SK-N-SH (cell line): ENCODE data around the gene CDH4. TPM values are rescaled to one million over a fixed set of nuclear protein-coding genes. Genes with fewer than 3 reads are reported as not detected.

Experiments
- CTCF ChIA-PET: fragments of 300-600, 350-600 bp; formaldehyde crosslinking; extraction: SDS; loops from one replicate; lab custom pipeline; 2021; lab: Yijun Ruan, JAX
- POLR2A ChIA-PET: fragments of 350-600 bp; sonication (Branson Sonifier 250); formaldehyde crosslinking; extraction: SDS; loops from one replicate; lab custom pipeline; 2020; ENCODE audit warnings: antibody characterized with exemption, inconsistent platforms; lab: Yijun Ruan, JAX
- DNase-seq: peaks from one replicate; pipeline ENCODE4 v3.0.0; 2012
- H2AFZ ChIP-seq: fragments of 200-600 bp; sonication (generic); 2 replicates; pipeline ENCODE4 v1.8.1; 2016; ENCODE audit warnings: antibody characterized with exemption, mild to moderate bottlenecking, low read depth
- H3F3A ChIP-seq: fragments of 200-600 bp; sonication (generic); replicated peaks from 2 replicates; pipeline ENCODE3; 2016; ENCODE audit warnings: antibody characterized with exemption, mild to moderate bottlenecking; ENCODE audit not compliant: insufficient read depth
- H3K27ac ChIP-seq, 2 experiments: fragments of 200-500 bp in 1 of 2; fragments of 200-600 bp in 1 of 2; sonication (Bioruptor generic) in 1 of 2; sonication (generic), shearing (Covaris generic) in 1 of 2; 2 replicates each; pipeline versions ENCODE4 v1.5.1 to v1.6.1; 2014 to 2016; ENCODE audit warnings: low read depth in 2 of 2, inconsistent platforms in 1 of 2, low read length in 1 of 2, mild to moderate bottlenecking in 1 of 2, mixed read lengths in 1 of 2
- H3K27me3 ChIP-seq: fragments of 200-600 bp; sonication (generic), shearing (Covaris generic); 2 replicates; pipeline ENCODE4 v1.6.1; 2016; ENCODE audit warnings: mixed run types; ENCODE audit not compliant: insufficient read depth
- H3K36me3 ChIP-seq, 2 experiments: fragments of 200-500 bp in 1 of 2; fragments of 200-600 bp in 1 of 2; sonication (Bioruptor generic) in 1 of 2; sonication (generic) in 1 of 2; replicated peaks in 1 of 2; 2 replicates each; pipeline versions ENCODE3 to v1.5.1; 2014 to 2016; ENCODE audit warnings: low read length in 1 of 2, mild to moderate bottlenecking in 1 of 2; ENCODE audit not compliant: insufficient read depth in 2 of 2, control insufficient read depth in 1 of 2
- H3K4me1 ChIP-seq, 2 experiments: fragments of 200-500 bp in 1 of 2; fragments of 200-600 bp in 1 of 2; sonication (Bioruptor generic) in 1 of 2; sonication (generic), shearing (Covaris generic) in 1 of 2; 2 replicates each; pipeline versions ENCODE4 v1.5.1 to v1.6.1; 2014 to 2016; ENCODE audit warnings: low read depth in 1 of 2, low read length in 1 of 2, mixed run types in 1 of 2; ENCODE audit not compliant: insufficient read depth in 2 of 2, control insufficient read depth in 1 of 2
- H3K4me2 ChIP-seq: fragments of 200-600 bp; sonication (generic), shearing (Covaris generic); 2 replicates; pipeline ENCODE4 v1.6.1; 2017; ENCODE audit warnings: mixed run types
- H3K4me3 ChIP-seq, 2 experiments: fragments of 200-500 bp in 1 of 2; fragments of 200-600 bp in 1 of 2; sonication (Bioruptor generic) in 1 of 2; sonication (generic), shearing (Covaris generic) in 1 of 2; 2 replicates each; pipeline versions ENCODE4 v1.5.1 to v1.8.1; 2014 to 2016; ENCODE audit warnings: low read depth in 2 of 2, inconsistent platforms in 1 of 2, low read length in 1 of 2, mild to moderate bottlenecking in 1 of 2, mixed read lengths in 1 of 2, moderate library complexity in 1 of 2
- H3K79me2 ChIP-seq: fragments of 200-600 bp; sonication (generic); 2 replicates; pipeline ENCODE4 v1.8.1; 2017; ENCODE audit warnings: mild to moderate bottlenecking; ENCODE audit not compliant: insufficient read depth
- H3K9ac ChIP-seq: fragments of 200-600 bp; sonication (generic); 2 replicates; pipeline ENCODE4 v1.6.1; 2017; ENCODE audit warnings: mixed run types
- H3K9me2 ChIP-seq: fragments of 200-600 bp; sonication (generic); 2 replicates; pipeline ENCODE4 v1.6.1; 2017; ENCODE audit warnings: mixed run types
- H3K9me3 ChIP-seq: fragments of 200-600 bp; sonication (generic); 2 replicates; pipeline ENCODE4 v1.6.1; 2017; ENCODE audit warnings: mixed run types, mild to moderate bottlenecking, moderate library complexity
- H4K20me1 ChIP-seq: fragments of 200-600 bp; sonication (generic); 2 replicates; pipeline ENCODE4 v1.6.1; 2017; ENCODE audit warnings: mild to moderate bottlenecking, mixed run types; ENCODE audit not compliant: insufficient read depth
- CHD2 ChIP-seq: fragments of 150-350 bp; IDR thresholded peaks from 2 replicates; pipeline ENCODE4 v1.6.1; 2018; ENCODE audit warnings: low read length; ENCODE audit not compliant: partially characterized antibody
- EP300 ChIP-seq, 2 experiments: IDR thresholded peaks; 2 replicates each; pipeline versions ENCODE4 v1.4.0 to v1.6.1; 2012; ENCODE audit warnings: borderline replicate concordance in 1 of 2, low read depth in 1 of 2, low read length in 1 of 2
- FOSL2 ChIP-seq: IDR thresholded peaks from 2 replicates; pipeline ENCODE4 v1.4.0; 2012; ENCODE audit warnings: low read depth, mild to moderate bottlenecking, moderate library complexity, borderline replicate concordance
- FOXJ3 ChIP-seq: sonication (generic); formaldehyde crosslinking; IDR thresholded peaks from 2 replicates; pipeline ENCODE4 v1.5.1; 2020; ENCODE audit warnings: mild to moderate bottlenecking, missing genetic modification reagents
- FOXM1 ChIP-seq: IDR thresholded peaks from 2 replicates; pipeline ENCODE4 v1.4.0; 2012; ENCODE audit warnings: low read depth, mild to moderate bottlenecking
- GABPA ChIP-seq: IDR thresholded peaks from 2 replicates; pipeline ENCODE4 v1.4.0; 2012; ENCODE audit warnings: low read depth, mild to moderate bottlenecking
- GATA2 ChIP-seq: sonication (generic); formaldehyde crosslinking; IDR thresholded peaks from 2 replicates; pipeline ENCODE4 v1.5.0; 2020; ENCODE audit warnings: mild to moderate bottlenecking, missing genetic modification reagents
- IRF3 ChIP-seq: fragments of 150-350 bp; IDR thresholded peaks from 2 replicates; pipeline ENCODE4 v1.6.1; 2016; ENCODE audit warnings: mild to moderate bottlenecking, low read depth, low read length
- JUND ChIP-seq: IDR thresholded peaks from 2 replicates; pipeline ENCODE4 v1.4.0; 2012
- MXI1 ChIP-seq: IDR thresholded peaks from 2 replicates; pipeline ENCODE4 v1.6.1; 2012; ENCODE audit warnings: mild to moderate bottlenecking, low read depth, low read length, improper control_type of control experiment
- POLR2AphosphoS5 ChIP-seq: IDR thresholded peaks from 2 replicates; pipeline ENCODE4 v1.6.1; 2012; ENCODE audit warnings: low read depth, low read length
- RAD21 ChIP-seq: IDR thresholded peaks from 2 replicates; pipeline ENCODE4 v1.6.1; 2012; ENCODE audit warnings: mild to moderate bottlenecking, low read length
- RFX5 ChIP-seq: IDR thresholded peaks from 2 replicates; pipeline ENCODE4 v1.6.1; 2012; ENCODE audit warnings: mild to moderate bottlenecking, improper control_type of control experiment, low read length
- RXRA ChIP-seq: IDR thresholded peaks from 2 replicates; pipeline ENCODE4 v1.4.0; 2012; ENCODE audit warnings: low read depth, mild to moderate bottlenecking, borderline replicate concordance
- SMC3 ChIP-seq: IDR thresholded peaks from 2 replicates; pipeline ENCODE4 v1.6.1; 2012; ENCODE audit warnings: low read depth, low read length, improper control_type of control experiment
- TAF1 ChIP-seq: IDR thresholded peaks from 2 replicates; pipeline ENCODE4 v1.6.1; 2012; ENCODE audit warnings: low read depth, mild to moderate bottlenecking, low read length, moderate library complexity, borderline replicate concordance
- TCF12 ChIP-seq: IDR thresholded peaks from 2 replicates; pipeline ENCODE4 v1.4.0; 2012
- TEAD4 ChIP-seq: IDR thresholded peaks from 2 replicates; pipeline ENCODE4 v1.4.0; 2012; ENCODE audit warnings: mild to moderate bottlenecking, borderline replicate concordance; ENCODE audit not compliant: insufficient read depth
- YY1 ChIP-seq: IDR thresholded peaks from 2 replicates; pipeline ENCODE4 v1.4.0; 2012; ENCODE audit warnings: low read depth, mild to moderate bottlenecking
- ZBTB33 ChIP-seq: IDR thresholded peaks from 2 replicates; pipeline ENCODE4 v1.4.0; 2012; ENCODE audit warnings: low read depth, borderline replicate concordance
- WGBS: methylation state at CpG from one replicate; pipeline ENCODE4 v1.1.6; 2017; ENCODE audit warnings: low lambda C conversion rate; 5-methylcytosine and 5-hydroxymethylcytosine counted together
- polyA plus RNA-seq, 3 experiments: library from polyadenylated mRNA; depleted of rRNA; stranded (reverse); fragments of >200 nt; gene quantifications; 2 replicates each; pipeline ENCODE4 v1.2.3, GENCODE V29; 2012

CDH4 gene
- polyA plus RNA-seq, 1 of the 3 experiments (the other 2 are of a cell fraction) = not detected

GRCh38 chr20:61222699-61223098 is 29.4 kb upstream of the CDH4 start (continued):
- TF ChIP-seq GATA2 (CRISPR knock-in tag) = no peak

GRCh38 chr20:61223121-61223520 is 28.9 kb upstream of the CDH4 start:
- H3K9me2 ChIP-seq = no peaks in the 10 kb centered on the region
- H3K27ac ChIP-seq = no peak overlapping the region
- no peaks in the 10 kb centered on the region for H3K9me3 ChIP-seq
- no peak overlapping the region for H3K9ac ChIP-seq
- no peaks in the 10 kb centered on the region for H3K4me1 ChIP-seq
- H4K20me1 ChIP-seq = no peaks in the 10 kb centered on the region
- H3K4me3 ChIP-seq = no peak overlapping the region
- no peak overlapping the region for H2AFZ ChIP-seq
- no peaks in the 10 kb centered on the region for H3K36me3 ChIP-seq
- WGBS = 67% methylated on average over 10 of the region's 10 CpGs
- H3K4me2 ChIP-seq = no peak overlapping the region
- no peak for TF ChIP-seq YY1
- TF ChIP-seq FOSL2 = no peak
- TF ChIP-seq GABPA = no peak
- no peak for TF ChIP-seq GATA2 (CRISPR knock-in tag)
- no peak for TF ChIP-seq RXRA
- no peak for TF ChIP-seq JUND
- no peak for TF ChIP-seq CHD2
- no peak for TF ChIP-seq TCF12
- TF ChIP-seq TAF1 = no peak
- TF ChIP-seq SMC3 = no peak
- no peak for TF ChIP-seq IRF3
- no peak for TF ChIP-seq TEAD4
- TF ChIP-seq ZBTB33 = no peak
- no peak for TF ChIP-seq EP300 (IDR thresholded peaks at IDR 0.05; ENCODE audit: borderline replicate concordance in 1 of 2, low read depth in 1 of 2, low read length in 1 of 2)
- TF ChIP-seq POLR2AphosphoS5 = no peak
- TF ChIP-seq RAD21 = no peak
- TF ChIP-seq RFX5 = no peak
- no peak for TF ChIP-seq FOXJ3 (CRISPR knock-in tag)
- no peak for TF ChIP-seq MXI1
- TF ChIP-seq FOXM1 = no peak
- TF ChIP-seq, all 33 proteins: peak for 0
- POLR2A ChIA-PET = no interaction called here
- no peaks in the 10 kb centered on the region for H3K79me2 ChIP-seq
- H3K27me3 ChIP-seq = no peaks in the 10 kb centered on the region
- no peaks in the 10 kb centered on the region for H3F3A ChIP-seq
- no peak for DNase-seq
- CTCF ChIA-PET = interaction anchor here (1.4 kb wide), 1 partner anchor 12 kb away, joined by 3 read pairs; no protein-coding TSS in a partner anchor
